ENCODE results near the gene NEK11. TPM values are rescaled to one million over a fixed set of nuclear protein-coding genes. Genes with fewer than 3 reads are reported as not detected.

NEK11 gene
- total RNA-seq, 1 donor from 2014 or later, result 4.4 TPM

- peaks cover 1% of the 10 kb centered on the region for H3K36me3 Mint-ChIP-seq (ENCODE audit: low read depth)
- no peaks in the 10 kb centered on the region for H3K9me3 Mint-ChIP-seq (ENCODE audit: low read depth)
Measured at GRCh38 chr3:131228522-131228921, 201.8 kb downstream of the NEK11 start.

GRCh38 chr3:131231710-131232389, 205.2 kb downstream of the NEK11 start:
- no peaks in the 10 kb centered on the region for H3K27me3 Mint-ChIP-seq (ENCODE audit: low read depth)
- no peaks in the 10 kb centered on the region for H3K4me1 Mint-ChIP-seq (ENCODE audit: low read depth)
- no peak for DNase-seq (ENCODE audit: low spot score)
- peaks cover 1% of the 10 kb centered on the region for H3K36me3 Mint-ChIP-seq (ENCODE audit: low read depth)
- no peaks in the 10 kb centered on the region for H3K9me3 Mint-ChIP-seq (ENCODE audit: low read depth)
- TF ChIP-seq, protein P1, sequence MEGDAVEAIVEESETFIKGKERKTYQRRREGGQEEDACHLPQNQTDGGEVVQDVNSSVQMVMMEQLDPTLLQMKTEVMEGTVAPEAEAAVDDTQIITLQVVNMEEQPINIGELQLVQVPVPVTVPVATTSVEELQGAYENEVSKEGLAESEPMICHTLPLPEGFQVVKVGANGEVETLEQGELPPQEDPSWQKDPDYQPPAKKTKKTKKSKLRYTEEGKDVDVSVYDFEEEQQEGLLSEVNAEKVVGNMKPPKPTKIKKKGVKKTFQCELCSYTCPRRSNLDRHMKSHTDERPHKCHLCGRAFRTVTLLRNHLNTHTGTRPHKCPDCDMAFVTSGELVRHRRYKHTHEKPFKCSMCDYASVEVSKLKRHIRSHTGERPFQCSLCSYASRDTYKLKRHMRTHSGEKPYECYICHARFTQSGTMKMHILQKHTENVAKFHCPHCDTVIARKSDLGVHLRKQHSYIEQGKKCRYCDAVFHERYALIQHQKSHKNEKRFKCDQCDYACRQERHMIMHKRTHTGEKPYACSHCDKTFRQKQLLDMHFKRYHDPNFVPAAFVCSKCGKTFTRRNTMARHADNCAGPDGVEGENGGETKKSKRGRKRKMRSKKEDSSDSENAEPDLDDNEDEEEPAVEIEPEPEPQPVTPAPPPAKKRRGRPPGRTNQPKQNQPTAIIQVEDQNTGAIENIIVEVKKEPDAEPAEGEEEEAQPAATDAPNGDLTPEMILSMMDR (IDR thresholded peaks at IDR 0.05), result peak; percentile 46
- no peak overlapping the region for H3K27ac Mint-ChIP-seq (ENCODE audit: unreplicated experiment)
- H3K4me3 Mint-ChIP-seq (ENCODE audit: unreplicated experiment), result no peak overlapping the region

More at GRCh38 chr3:131228522-131228921, 201.8 kb downstream of the NEK11 start:
- Mint-ChIP-seq H3K4me3 (ENCODE audit: unreplicated experiment) (no peak overlapping the region), H3K4me1 (ENCODE audit: low read depth) (no peaks in the 10 kb centered on the region), H3K27ac (ENCODE audit: unreplicated experiment) (no peak overlapping the region), H3K27me3 (ENCODE audit: low read depth) (no peaks in the 10 kb centered on the region)
- TF ChIP-seq, protein P1 (IDR thresholded peaks at IDR 0.05), result no peak
- no peak for DNase-seq (ENCODE audit: low spot score)

- TF ChIP-seq, protein P1 (IDR thresholded peaks at IDR 0.05), result no peak
- H3K27ac Mint-ChIP-seq (ENCODE audit: unreplicated experiment), result no peak overlapping the region
- DNase-seq (ENCODE audit: low spot score), result no peak
- no peaks in the 10 kb centered on the region for H3K4me1 Mint-ChIP-seq (ENCODE audit: low read depth)
- no peaks in the 10 kb centered on the region for H3K9me3 Mint-ChIP-seq (ENCODE audit: low read depth)
- H3K36me3 Mint-ChIP-seq (ENCODE audit: low read depth), result peaks cover 1% of the 10 kb centered on the region
- no peak overlapping the region for H3K4me3 Mint-ChIP-seq (ENCODE audit: unreplicated experiment)
- no peaks in the 10 kb centered on the region for H3K27me3 Mint-ChIP-seq (ENCODE audit: low read depth)
Measured at GRCh38 chr3:131232711-131233267, 206.1 kb downstream of the NEK11 start.

GRCh38 chr3:131233900-131234668, 207.4 kb downstream of the NEK11 start:
- TF ChIP-seq, protein P1 (IDR thresholded peaks at IDR 0.05), result no peak
- no peaks in the 10 kb centered on the region for H3K4me1 Mint-ChIP-seq (ENCODE audit: low read depth)
- H3K27ac Mint-ChIP-seq (ENCODE audit: unreplicated experiment), result no peak overlapping the region
- DNase-seq (ENCODE audit: low spot score), result no peak
- H3K36me3 Mint-ChIP-seq (ENCODE audit: low read depth), result no peaks in the 10 kb centered on the region
- H3K4me3 Mint-ChIP-seq (ENCODE audit: unreplicated experiment), result no peak overlapping the region
- H3K27me3 Mint-ChIP-seq (ENCODE audit: low read depth), result no peaks in the 10 kb centered on the region
- H3K9me3 Mint-ChIP-seq (ENCODE audit: low read depth), result no peaks in the 10 kb centered on the region

DNA sequence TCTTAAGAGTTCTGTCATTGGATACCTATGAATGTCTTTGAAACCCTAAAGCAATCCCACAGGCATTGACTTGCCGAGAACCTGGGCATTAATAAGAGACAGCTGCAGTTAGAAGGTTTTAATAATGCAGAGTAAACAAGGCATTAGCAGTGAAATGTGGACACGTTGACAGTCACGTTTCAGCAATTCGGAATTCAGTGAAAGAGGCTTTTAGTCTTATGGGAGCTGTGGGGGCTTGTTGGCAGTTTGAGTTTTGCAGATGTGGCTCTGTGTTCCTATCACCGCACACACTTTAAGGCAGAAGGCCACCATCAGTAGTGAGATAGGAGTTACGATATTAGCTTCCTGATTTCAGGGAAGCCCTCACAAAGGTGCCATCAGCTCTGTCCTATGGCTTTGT, 209.7 kb downstream of the NEK11 start:
- no peaks in the 10 kb centered on the region for H3K36me3 Mint-ChIP-seq (ENCODE audit: low read depth)
- H3K4me3 Mint-ChIP-seq (ENCODE audit: unreplicated experiment), result no peak overlapping the region
- no peak overlapping the region for H3K27ac Mint-ChIP-seq (ENCODE audit: unreplicated experiment)
- H3K27me3 Mint-ChIP-seq (ENCODE audit: low read depth), result no peaks in the 10 kb centered on the region
- no peak for DNase-seq (ENCODE audit: low spot score)
- H3K9me3 Mint-ChIP-seq (ENCODE audit: low read depth), result no peaks in the 10 kb centered on the region
- no peaks in the 10 kb centered on the region for H3K4me1 Mint-ChIP-seq (ENCODE audit: low read depth)
- TF ChIP-seq, protein P1 (IDR thresholded peaks at IDR 0.05), result no peak
